Measurements from ENCODE around the gene CCND3. TPM values are rescaled to one million over a fixed set of nuclear protein-coding genes. Genes with fewer than 3 reads are reported as not detected.

The CCND3 gene
- total and polyA plus RNA-seq, 2 of the 13 experiments (the other 11 are each of a cell fraction or from before 2014, with no cell fraction given): 4.3 to 7.2 TPM

GRCh38 chr6:41965429-41966213, 24.0 kb upstream of the CCND3 start (continued):
- TF ChIP-seq ZBTB44 (CRISPR knock-in tag; IDR thresholded peaks at IDR 0.05): no peak
- TF ChIP-seq HHEX (CRISPR knock-in tag; IDR thresholded peaks at IDR 0.05): no peak
- no peak for TF ChIP-seq ZNF280B (CRISPR knock-in tag; IDR thresholded peaks at IDR 0.05; ENCODE audit: borderline replicate concordance)
- no peak for TF ChIP-seq LRRFIP1 (CRISPR knock-in tag; conservative IDR thresholded peaks at IDR 0.05)
- peak; percentile 83 for TF ChIP-seq ZNF652 (CRISPR knock-in tag; IDR thresholded peaks at IDR 0.05; ENCODE audit: borderline replicate concordance, low read depth)
- no peak for TF ChIP-seq ZSCAN20 (CRISPR knock-in tag; IDR thresholded peaks at IDR 0.05; ENCODE audit: borderline replicate concordance)
- no peak for TF ChIP-seq SUZ12 (IDR thresholded peaks at IDR 0.05; ENCODE audit: low read depth, low read length)
- no peak for TF ChIP-seq TERF1 (CRISPR knock-in tag; IDR thresholded peaks at IDR 0.05)
- TF ChIP-seq ADNP (CRISPR knock-in tag; IDR thresholded peaks at IDR 0.05): 0 out of 2 replicates have a peak, but pooled peaks have one; percentile 17
- no peak for TF ChIP-seq SATB2 (CRISPR knock-in tag; IDR thresholded peaks at IDR 0.05)
- TF ChIP-seq THAP8 (CRISPR knock-in tag; IDR thresholded peaks at IDR 0.05; ENCODE audit: borderline replicate concordance): no peak
- no peak for TF ChIP-seq ZNF879 (CRISPR knock-in tag; IDR thresholded peaks at IDR 0.05)
- peak; percentile 17; the same call in 1 of the 2 replicates for TF ChIP-seq KAT2B (IDR thresholded peaks at IDR 0.05; ENCODE audit: borderline replicate concordance, low read depth, low read length)
- TF ChIP-seq HMG20A (CRISPR knock-in tag; IDR thresholded peaks at IDR 0.05; ENCODE audit: borderline replicate concordance): no peak
- TF ChIP-seq ZFP1 (CRISPR knock-in tag; IDR thresholded peaks at IDR 0.05): no peak
- TF ChIP-seq ZNF670 (CRISPR knock-in tag; IDR thresholded peaks at IDR 0.05; ENCODE audit: borderline replicate concordance): no peak
- no peak for TF ChIP-seq GFI1 (CRISPR knock-in tag; IDR thresholded peaks at IDR 0.05; ENCODE audit: borderline replicate concordance)
- TF ChIP-seq HNF4A (CRISPR knock-in tag; IDR thresholded peaks at IDR 0.05): peak; percentile 35; the same call in 1 of the 2 replicates
